Parietal lobe (tissue), 2 donors: ENCODE data around the gene CD33. TPM values are rescaled to one million over a fixed set of nuclear protein-coding genes. Genes with fewer than 3 reads are reported as not detected.

Experiments used
- small RNA-seq: library from RNA; depleted of rRNA; stranded (forward); fragments of <200 nt; gene quantifications from one replicate; pipeline ENCODE3, GENCODE V24; 2014; ENCODE audit warnings: low replicate concordance
- total RNA-seq: library from RNA; depleted of rRNA; stranded (reverse); fragments of >200 nt; gene quantifications from one replicate; pipeline ENCODE4 v1.2.3, GENCODE V29; 2014

CD33 gene
- 0.63 TPM for total RNA-seq

DNA sequence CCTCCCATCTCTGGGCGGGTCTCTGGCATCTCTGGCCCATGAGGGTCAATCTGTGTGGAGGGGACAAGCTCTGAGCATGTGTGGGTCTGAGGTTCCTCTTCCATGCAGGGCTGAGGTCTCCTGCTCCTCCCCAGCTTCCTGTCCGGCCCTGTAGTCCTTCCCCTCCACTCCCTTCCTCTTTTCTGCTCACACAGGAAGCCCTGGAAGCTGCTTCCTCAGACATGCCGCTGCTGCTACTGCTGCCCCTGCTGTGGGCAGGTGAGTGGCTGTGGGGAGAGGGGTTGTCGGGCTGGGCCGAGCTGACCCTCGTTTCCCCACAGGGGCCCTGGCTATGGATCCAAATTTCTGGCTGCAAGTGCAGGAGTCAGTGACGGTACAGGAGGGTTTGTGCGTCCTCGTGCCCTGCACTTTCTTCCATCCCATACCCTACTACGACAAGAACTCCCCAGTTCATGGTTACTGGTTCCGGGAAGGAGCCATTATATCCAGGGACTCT, at the start of gene CD33:
Gene CD33, plus strand, starts transcription at position 183 of the 496 bp plus-strand sequence. Its CDS starts 39 bp downstream, at position 222.

DNA sequence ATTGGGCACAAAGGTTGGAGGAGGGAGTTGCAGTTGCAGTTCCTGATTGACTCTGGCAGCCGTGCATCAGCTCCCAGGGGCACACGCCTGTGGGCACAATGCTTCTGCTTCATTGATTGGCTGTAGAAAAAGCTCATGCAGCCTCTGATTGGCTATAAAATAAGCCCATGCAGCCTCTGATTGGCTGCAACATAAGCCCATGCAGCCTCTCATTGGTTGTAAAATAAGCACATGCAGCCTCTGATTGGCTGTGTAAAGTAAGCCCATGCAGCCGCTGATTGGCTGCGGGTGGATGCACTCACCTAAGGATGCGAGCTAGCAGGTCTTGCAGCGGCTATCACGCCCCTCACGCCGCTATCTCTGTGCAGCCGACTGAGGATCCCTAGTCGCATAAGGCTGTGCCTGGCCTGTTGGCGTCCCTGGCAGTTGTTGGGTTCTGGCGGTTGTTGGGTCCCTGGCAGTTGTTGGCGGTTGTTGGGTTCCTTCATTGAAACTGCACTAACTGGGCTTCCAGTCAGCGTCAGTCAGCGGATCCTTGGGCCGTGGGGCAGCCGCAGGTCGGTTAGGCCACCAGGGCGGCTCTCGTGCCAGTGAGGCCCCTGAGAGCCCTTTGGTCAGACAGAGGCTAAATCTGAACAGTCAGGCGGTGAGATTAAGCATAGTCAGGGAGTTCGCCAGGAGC, 26.0 kb downstream of the CD33 start, which contains the start of gene SIGLECL1:
Gene SIGLECL1, plus strand, starts transcription at position 295 of the 682 bp plus-strand sequence. CDS start 12,993 bp downstream, outside the sequence.

Small RNA genes lying within 50 kb of the gene (small RNA-seq; reads per million reads assigned to genes)
- not detected for gene MIR8074

Other genes starting within 250 kb of the CD33 start
- gene KLK7, start 241.2 kb upstream of the CD33 start, total RNA-seq, result not detected
- gene KLK8, start 223.5 kb upstream of the CD33 start, total RNA-seq, result not detected
- gene KLK10, start 205.4 kb upstream of the CD33 start, total RNA-seq, result not detected
- gene KLK11, start 198.5 kb upstream of the CD33 start, total RNA-seq, result not detected
- gene KLK12, start 190.1 kb upstream of the CD33 start, total RNA-seq, result not detected
- gene KLK13, start 160.0 kb upstream of the CD33 start, total RNA-seq, result not detected
- gene KLK14, start 142.2 kb upstream of the CD33 start, total RNA-seq, result 0.63 TPM
- gene CTU1, start 116.7 kb upstream of the CD33 start, total RNA-seq, result 6.6 TPM
- gene SIGLEC9, start 100.2 kb upstream of the CD33 start, total RNA-seq, result 0.31 TPM
- not detected for gene SIGLEC7, start 82.8 kb upstream of the CD33 start, total RNA-seq
- not detected for gene SIGLECL1, start 26.0 kb downstream of the CD33 start, total RNA-seq
- 7.8 TPM for gene IGLON5, start 86.6 kb downstream of the CD33 start, total RNA-seq
- gene VSIG10L, start 117.1 kb downstream of the CD33 start, total RNA-seq, result 0.63 TPM
- 36.0 TPM for gene ETFB, start 141.3 kb downstream of the CD33 start, total RNA-seq
- gene CLDND2, start 143.9 kb downstream of the CD33 start, total RNA-seq, result not detected
- 0.63 TPM for gene NKG7, start 147.6 kb downstream of the CD33 start, total RNA-seq
- gene LIM2, start 162.9 kb downstream of the CD33 start, total RNA-seq, result not detected
- gene C19orf84, start 165.5 kb downstream of the CD33 start, total RNA-seq, result not detected
- 1.9 TPM for gene SIGLEC10, start 192.6 kb downstream of the CD33 start, total RNA-seq
- 0.63 TPM for gene SIGLEC8, start 233.4 kb downstream of the CD33 start, total RNA-seq